ENCODE data around the gene PLA2G2D. TPM values are rescaled to one million over a fixed set of nuclear protein-coding genes. Genes with fewer than 3 reads are reported as not detected.

Gene PLA2G2D
- total and polyA plus RNA-seq, 2 of the 8 experiments (the other 6 are each of a cell fraction or from before 2014, with no cell fraction given), result not detected

- Histone ChIP-seq H3K79me1 (ENCODE audit: low read depth, low read length) (no peaks in the 10 kb centered on the region), H2BK12ac (ENCODE audit: low read depth, low read length) (no peak overlapping the region), H2BK120ac (replicated peaks; ENCODE audit: low read depth, low read length) (no peak overlapping the region), H4K5ac (ENCODE audit: insufficient read length, low read depth, low read length) (no peak overlapping the region), H2AK5ac (ENCODE audit: low read depth, low read length) (no peak overlapping the region), H3K14ac (ENCODE audit: insufficient read length) (no peak overlapping the region), H3K18ac (ENCODE audit: extremely low read depth, low read length) (no peak overlapping the region), H3K4me3 (ENCODE audit: extremely low read depth in 1 of 4, insufficient read depth in 2 of 4, low read depth in 3 of 4, low read length in 4 of 4) (no peak overlapping the region), H3K79me2 (ENCODE audit: control insufficient read depth in 1 of 2, insufficient read depth in 2 of 2, low read length in 2 of 2) (no peaks in the 10 kb centered on the region), H4K20me1 (replicated peaks in 1 of 2; ENCODE audit: control insufficient read depth in 1 of 2, insufficient read depth in 2 of 2, low read length in 2 of 2) (no peaks in the 10 kb centered on the region), H3K23me2 (ENCODE audit: low read depth, low read length) (no peaks in the 10 kb centered on the region), H2AFZ (ENCODE audit: low read length) (no peak overlapping the region), H2BK20ac (ENCODE audit: low read length) (no peak overlapping the region), H3K4me1 (replicated peaks in 1 of 4; ENCODE audit: control insufficient read depth in 3 of 4, insufficient read depth in 4 of 4, low read length in 3 of 4) (no peaks in the 10 kb centered on the region; a peak in 1 of 7 replicates), H4K91ac (replicated peaks; ENCODE audit: insufficient read length, low read length) (no peak overlapping the region), H3K4me2 (ENCODE audit: insufficient read depth in 1 of 2, low read depth in 2 of 2, low read length in 2 of 2) (no peak overlapping the region), H3K27ac (ENCODE audit: low read depth, low read length) (no peak overlapping the region), H3K27me3 (replicated peaks in 1 of 4; ENCODE audit: control insufficient read depth in 3 of 4, extremely low read depth in 1 of 4, insufficient read depth in 3 of 4, low read length in 3 of 4) (no peaks in the 10 kb centered on the region; a peak in 1 of 7 replicates), H2BK5ac (ENCODE audit: low read depth, low read length) (no peak overlapping the region), H4K8ac (ENCODE audit: extremely low read depth, insufficient read depth, low read length) (no peak overlapping the region), H3K9me3 (ENCODE audit: insufficient read depth in 2 of 2, low read depth in 1 of 2, low read length in 1 of 2) (peaks cover 1 to 7% of the 10 kb centered on the region in 2 experiments; a peak in 3 of 4 replicates), H3K4ac (replicated peaks; ENCODE audit: insufficient read length, low read depth, low read length) (no peak overlapping the region), H3K36me3 (ENCODE audit: control insufficient read depth in 2 of 4, insufficient read depth in 4 of 4, low read length in 3 of 4) (no peaks in the 10 kb centered on the region), H3K9ac (replicated peaks in 1 of 4; ENCODE audit: extremely low read depth in 1 of 4, low read depth in 3 of 4, low read length in 3 of 4) (no peak overlapping the region), H2BK15ac (ENCODE audit: low read length) (no peak overlapping the region), H3K23ac (ENCODE audit: insufficient read length) (no peak overlapping the region), H3K56ac (replicated peaks; ENCODE audit: insufficient read length, low read depth, low read length) (no peak overlapping the region)
- ChIA-PET CTCF (ENCODE audit: partially characterized antibody) (interaction anchor here (0.7 to 2.5 kb wide), 6 partner anchors 10 to 76 kb away, joined by 3 to 8 read pairs (median 3); no protein-coding TSS in a partner anchor), POLR2A (ENCODE audit: partially characterized antibody) (no interaction called here)
- 87% methylated on average over 3 of the region's 3 CpGs; no CpG with 5 or more reads in 1 of the 2 experiments for WGBS, 2 experiments (ENCODE audit: extremely low coverage in 1 of 2, insufficient coverage in 1 of 2, insufficient read length in 1 of 2, insufficient replicate concordance in 2 of 2, low coverage in 1 of 2, low lambda C conversion rate in 2 of 2, missing lambda C conversion rate in 1 of 2)
- FAIRE-seq, result no peak
- DNase-seq (ENCODE audit: low read depth in 1 of 2, low spot score in 2 of 2), result no peak
- TF ChIP-seq E2F6 (IDR thresholded peaks at IDR 0.05), result no peak
These were observed 29.2 kb downstream of the PLA2G2D start for GRCh38 chr1:20090119-20090518.
